ENCODE data around the gene KANSL1.

DNA sequence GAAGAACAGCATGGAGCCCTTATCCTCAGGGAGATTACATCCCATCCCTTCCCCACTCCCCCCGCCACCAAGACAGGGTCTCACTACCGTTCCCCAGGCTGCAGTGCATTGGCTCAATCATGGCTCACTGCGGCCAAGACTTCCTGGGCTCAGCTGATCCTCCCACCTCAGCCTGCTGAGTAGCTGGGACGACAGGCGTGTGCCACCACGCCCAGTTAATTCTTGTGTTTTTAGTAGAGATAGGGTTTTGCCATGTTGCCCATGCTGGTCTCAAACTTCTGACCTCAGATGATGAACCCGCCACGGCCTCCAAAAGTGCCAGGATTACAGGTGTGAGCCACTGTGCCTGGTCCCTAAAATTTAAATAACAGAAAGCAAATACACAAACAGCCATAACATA lies 145.4 kb downstream of the KANSL1 start:
- TF ChIP-seq POLR2AphosphoS5 (IDR thresholded peaks at IDR 0.05; ENCODE audit: low read depth, low read length) (no peak), SIN3A (IDR thresholded peaks at IDR 0.05; ENCODE audit: borderline replicate concordance, insufficient read depth, low read length) (no peak), TAF1 (IDR thresholded peaks at IDR 0.05; ENCODE audit: borderline replicate concordance, insufficient read depth, low read length) (no peak)
- TF ChIP-seq, protein P1, sequence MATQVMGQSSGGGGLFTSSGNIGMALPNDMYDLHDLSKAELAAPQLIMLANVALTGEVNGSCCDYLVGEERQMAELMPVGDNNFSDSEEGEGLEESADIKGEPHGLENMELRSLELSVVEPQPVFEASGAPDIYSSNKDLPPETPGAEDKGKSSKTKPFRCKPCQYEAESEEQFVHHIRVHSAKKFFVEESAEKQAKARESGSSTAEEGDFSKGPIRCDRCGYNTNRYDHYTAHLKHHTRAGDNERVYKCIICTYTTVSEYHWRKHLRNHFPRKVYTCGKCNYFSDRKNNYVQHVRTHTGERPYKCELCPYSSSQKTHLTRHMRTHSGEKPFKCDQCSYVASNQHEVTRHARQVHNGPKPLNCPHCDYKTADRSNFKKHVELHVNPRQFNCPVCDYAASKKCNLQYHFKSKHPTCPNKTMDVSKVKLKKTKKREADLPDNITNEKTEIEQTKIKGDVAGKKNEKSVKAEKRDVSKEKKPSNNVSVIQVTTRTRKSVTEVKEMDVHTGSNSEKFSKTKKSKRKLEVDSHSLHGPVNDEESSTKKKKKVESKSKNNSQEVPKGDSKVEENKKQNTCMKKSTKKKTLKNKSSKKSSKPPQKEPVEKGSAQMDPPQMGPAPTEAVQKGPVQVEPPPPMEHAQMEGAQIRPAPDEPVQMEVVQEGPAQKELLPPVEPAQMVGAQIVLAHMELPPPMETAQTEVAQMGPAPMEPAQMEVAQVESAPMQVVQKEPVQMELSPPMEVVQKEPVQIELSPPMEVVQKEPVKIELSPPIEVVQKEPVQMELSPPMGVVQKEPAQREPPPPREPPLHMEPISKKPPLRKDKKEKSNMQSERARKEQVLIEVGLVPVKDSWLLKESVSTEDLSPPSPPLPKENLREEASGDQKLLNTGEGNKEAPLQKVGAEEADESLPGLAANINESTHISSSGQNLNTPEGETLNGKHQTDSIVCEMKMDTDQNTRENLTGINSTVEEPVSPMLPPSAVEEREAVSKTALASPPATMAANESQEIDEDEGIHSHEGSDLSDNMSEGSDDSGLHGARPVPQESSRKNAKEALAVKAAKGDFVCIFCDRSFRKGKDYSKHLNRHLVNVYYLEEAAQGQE (IDR thresholded peaks at IDR 0.05; ENCODE audit: insufficient read depth in 1 of 2, low read depth in 2 of 2, low read length in 2 of 2), result no peak
